ENCODE measurements around the gene CHST10.

- TF ChIP-seq ATF3 (IDR thresholded peaks at IDR 0.05) (no peak), TAF1 (conservative IDR thresholded peaks at IDR 0.05) (no peak), GABPA (IDR thresholded peaks at IDR 0.05 in 1 of 2, conservative IDR thresholded peaks at IDR 0.05 in 1 of 2) (no peak), YY1 (IDR thresholded peaks at IDR 0.05) (no peak), EGR1 (IDR thresholded peaks at IDR 0.05; ENCODE audit: low read depth in 2 of 2) (no peak), ZBTB33 (IDR thresholded peaks at IDR 0.05) (no peak)
- TF ChIP-seq, protein P1, sequence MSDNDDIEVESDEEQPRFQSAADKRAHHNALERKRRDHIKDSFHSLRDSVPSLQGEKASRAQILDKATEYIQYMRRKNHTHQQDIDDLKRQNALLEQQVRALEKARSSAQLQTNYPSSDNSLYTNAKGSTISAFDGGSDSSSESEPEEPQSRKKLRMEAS (IDR thresholded peaks at IDR 0.05), result no peak
- TF ChIP-seq, protein P2, sequence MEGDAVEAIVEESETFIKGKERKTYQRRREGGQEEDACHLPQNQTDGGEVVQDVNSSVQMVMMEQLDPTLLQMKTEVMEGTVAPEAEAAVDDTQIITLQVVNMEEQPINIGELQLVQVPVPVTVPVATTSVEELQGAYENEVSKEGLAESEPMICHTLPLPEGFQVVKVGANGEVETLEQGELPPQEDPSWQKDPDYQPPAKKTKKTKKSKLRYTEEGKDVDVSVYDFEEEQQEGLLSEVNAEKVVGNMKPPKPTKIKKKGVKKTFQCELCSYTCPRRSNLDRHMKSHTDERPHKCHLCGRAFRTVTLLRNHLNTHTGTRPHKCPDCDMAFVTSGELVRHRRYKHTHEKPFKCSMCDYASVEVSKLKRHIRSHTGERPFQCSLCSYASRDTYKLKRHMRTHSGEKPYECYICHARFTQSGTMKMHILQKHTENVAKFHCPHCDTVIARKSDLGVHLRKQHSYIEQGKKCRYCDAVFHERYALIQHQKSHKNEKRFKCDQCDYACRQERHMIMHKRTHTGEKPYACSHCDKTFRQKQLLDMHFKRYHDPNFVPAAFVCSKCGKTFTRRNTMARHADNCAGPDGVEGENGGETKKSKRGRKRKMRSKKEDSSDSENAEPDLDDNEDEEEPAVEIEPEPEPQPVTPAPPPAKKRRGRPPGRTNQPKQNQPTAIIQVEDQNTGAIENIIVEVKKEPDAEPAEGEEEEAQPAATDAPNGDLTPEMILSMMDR (IDR thresholded peaks at IDR 0.05; ENCODE audit: low read depth, low read length, missing input control), result no peak
- TF ChIP-seq, protein P3, sequence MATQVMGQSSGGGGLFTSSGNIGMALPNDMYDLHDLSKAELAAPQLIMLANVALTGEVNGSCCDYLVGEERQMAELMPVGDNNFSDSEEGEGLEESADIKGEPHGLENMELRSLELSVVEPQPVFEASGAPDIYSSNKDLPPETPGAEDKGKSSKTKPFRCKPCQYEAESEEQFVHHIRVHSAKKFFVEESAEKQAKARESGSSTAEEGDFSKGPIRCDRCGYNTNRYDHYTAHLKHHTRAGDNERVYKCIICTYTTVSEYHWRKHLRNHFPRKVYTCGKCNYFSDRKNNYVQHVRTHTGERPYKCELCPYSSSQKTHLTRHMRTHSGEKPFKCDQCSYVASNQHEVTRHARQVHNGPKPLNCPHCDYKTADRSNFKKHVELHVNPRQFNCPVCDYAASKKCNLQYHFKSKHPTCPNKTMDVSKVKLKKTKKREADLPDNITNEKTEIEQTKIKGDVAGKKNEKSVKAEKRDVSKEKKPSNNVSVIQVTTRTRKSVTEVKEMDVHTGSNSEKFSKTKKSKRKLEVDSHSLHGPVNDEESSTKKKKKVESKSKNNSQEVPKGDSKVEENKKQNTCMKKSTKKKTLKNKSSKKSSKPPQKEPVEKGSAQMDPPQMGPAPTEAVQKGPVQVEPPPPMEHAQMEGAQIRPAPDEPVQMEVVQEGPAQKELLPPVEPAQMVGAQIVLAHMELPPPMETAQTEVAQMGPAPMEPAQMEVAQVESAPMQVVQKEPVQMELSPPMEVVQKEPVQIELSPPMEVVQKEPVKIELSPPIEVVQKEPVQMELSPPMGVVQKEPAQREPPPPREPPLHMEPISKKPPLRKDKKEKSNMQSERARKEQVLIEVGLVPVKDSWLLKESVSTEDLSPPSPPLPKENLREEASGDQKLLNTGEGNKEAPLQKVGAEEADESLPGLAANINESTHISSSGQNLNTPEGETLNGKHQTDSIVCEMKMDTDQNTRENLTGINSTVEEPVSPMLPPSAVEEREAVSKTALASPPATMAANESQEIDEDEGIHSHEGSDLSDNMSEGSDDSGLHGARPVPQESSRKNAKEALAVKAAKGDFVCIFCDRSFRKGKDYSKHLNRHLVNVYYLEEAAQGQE (IDR thresholded peaks at IDR 0.05), result no peak
Measured at GRCh38 chr2:100418406-100418962, 1.0 kb upstream of the CHST10 start.
